Activated T-cell treated with anti-CD3 and anti-CD28 coated beads for 48 hours (primary cell): ENCODE results near the gene PIGS.
A peak's percentile ranks its signal among the peaks of the same experiment; 100 is the strongest.
"Not testable (repeated sequence)": the region's sequence is repeated elsewhere in the genome, so short reads cannot be mapped to it uniquely, and the experiment has no call there.

ENCODE experiments used
- DNase-seq: peaks from one replicate; pipeline ENCODE4 v3.0.0-alpha.2; 2020; ENCODE audit warnings: low read depth

PIGS gene

DNA sequence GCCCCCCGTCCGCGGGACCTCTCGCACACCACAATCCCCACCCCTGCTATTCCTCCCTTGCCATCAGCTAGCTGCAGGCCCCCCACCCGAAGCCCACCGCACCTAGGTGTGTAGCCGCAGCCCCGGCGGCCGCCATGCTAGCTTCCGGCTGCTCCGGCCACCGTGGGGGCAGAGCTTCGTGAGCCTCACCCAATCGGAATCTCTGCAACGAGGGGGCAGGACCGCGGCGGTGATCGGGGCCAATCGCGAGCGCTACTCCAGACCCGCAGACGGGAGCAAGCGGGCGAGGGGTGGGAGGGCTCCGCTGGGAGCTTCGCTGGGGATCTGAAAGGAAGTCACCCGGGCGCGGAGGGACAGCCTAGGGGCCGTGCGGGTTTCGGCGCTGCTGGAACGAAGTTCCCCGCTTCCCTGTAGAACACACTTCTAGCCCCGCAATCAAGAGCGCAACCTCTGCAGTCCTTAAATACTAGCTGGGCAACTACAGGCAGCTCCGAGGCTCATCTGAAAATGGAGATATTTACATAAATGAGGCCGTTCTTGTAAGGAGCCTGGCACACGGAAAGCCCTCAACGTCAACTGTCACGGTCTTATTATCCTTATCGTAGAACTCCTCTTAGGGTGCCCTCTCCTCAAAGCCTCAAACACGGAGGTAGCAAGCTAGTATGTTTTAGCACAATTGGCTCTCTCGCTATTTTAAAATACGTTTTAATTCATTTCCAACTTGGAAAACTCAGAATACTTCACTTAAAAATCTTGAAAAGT lies at the start of gene PIGS:
PIGS (minus strand) TSS at position 164 of the 762 bp plus-strand sequence; CDS start at position 136, 28 bp downstream.
- peak; percentile 91 for DNase-seq

DNA sequence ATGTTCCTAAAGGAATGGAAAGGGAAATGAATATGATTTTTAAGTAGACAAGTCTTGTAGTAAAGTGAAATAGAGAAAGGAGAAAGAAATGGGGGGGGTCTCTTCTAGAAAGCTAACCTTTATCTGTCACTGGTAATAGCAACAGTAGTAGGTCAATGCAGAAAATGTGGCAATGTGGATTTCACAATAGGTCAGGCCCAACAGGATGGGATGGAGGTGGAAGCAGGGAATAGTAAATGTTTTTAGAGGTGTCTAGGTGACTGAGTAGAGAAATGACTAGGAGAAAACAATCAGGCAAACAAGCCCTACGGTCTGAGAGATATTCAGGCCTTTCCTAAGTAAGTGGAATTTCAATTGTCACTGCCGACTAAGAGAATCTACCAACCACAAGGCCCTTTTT lies 48.7 kb upstream of the PIGS start:
- no peak for DNase-seq

DNA sequence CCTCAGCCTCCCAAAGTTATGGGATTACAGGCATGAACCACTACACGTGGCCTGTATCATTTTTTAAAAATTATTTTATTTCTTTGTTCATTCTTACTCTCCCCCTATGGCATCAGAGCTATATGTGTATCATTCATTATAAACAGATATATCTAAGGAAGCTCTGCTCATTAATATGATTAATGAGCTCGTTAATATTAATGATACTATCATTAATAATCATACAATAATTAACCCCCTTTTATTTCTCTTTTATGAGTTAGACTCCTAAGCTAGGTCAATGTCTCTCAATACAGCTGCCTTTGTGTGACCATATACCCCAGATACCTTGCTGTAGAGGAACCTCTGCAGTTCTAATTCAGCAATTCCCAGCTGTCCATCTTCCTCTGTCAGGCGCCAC lies 47.1 kb upstream of the PIGS start:
- DNase-seq, result no peak

DNA sequence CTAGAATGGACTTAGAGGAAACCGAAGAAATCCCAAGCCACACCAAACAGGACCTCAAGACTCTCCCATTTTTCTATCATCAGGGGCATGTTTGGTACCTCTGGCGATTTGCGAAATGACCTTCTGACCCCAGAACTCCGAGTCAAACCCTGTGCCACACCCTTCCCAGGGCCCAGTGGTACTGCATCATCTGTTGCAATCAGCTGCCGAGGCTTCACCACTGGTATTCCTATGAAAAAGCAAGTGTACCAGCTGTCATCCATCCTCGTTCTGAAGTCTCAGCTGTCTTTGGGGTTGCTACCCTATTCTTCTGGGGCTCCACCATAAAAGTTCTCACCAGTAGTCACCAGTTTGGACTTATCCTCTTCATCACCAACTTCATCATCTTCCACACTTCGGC lies 45.0 kb upstream of the PIGS start:
- DNase-seq, result no peak

DNA sequence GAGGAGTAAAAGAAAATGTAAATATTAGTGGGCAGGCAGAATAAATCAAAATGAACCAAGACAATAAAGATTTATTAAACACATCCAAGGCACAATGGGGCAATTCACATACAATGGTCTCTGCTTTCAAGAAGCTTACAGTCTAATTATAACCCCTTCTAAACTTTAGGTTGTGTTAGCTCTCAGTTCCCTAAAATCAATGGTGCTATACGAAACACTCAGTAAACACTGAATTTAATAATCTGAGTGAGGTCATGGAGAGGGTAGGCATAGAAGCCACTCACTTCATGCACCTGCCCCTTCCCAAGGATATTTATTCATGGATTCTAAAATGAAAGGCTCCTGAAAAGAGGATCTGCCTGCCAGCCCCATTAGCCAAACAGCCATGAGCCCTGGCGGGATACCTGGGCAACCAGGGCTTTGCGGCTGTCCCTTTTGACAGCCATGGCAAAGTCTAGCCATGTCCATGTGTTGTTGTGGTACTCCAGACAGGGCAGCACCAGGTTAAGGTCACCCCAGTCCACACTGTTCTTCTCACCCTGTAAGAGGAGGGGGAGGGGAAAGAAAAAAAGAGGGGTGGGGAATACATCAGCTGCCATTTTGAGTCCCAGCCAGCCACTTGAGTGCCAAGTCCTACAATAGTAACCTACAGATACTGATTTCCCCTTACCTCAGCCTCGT lies 44.1 kb upstream of the PIGS start:
- no peak for DNase-seq

DNA sequence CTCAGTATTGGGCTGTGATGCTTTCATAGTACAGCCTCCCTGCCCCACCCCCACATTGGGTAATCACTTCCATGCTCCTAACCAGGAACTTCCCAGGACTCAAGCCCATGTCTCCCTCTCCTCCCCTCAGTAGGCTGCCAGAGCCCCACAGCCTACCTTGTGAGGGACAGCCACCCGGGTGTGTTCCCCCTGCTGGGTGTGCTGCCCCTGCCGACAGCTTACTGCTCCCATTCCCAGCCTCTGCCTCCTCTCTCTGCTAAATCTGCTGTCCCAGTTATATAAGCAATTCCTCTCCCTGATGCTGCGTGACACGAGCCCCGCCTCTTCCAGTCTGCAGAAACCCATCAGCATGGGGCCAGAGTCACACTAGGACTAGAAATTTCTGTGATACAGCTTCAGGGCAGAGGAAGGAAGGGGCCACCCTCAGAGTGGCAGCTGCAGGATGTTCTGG lies 42.6 kb upstream of the PIGS start, which contains the start of gene RSKR:
RSKR (minus strand) TSS at position 255 of the 451 bp plus-strand sequence; CDS start at position 231, 24 bp downstream.
- DNase-seq, result no peak

DNA sequence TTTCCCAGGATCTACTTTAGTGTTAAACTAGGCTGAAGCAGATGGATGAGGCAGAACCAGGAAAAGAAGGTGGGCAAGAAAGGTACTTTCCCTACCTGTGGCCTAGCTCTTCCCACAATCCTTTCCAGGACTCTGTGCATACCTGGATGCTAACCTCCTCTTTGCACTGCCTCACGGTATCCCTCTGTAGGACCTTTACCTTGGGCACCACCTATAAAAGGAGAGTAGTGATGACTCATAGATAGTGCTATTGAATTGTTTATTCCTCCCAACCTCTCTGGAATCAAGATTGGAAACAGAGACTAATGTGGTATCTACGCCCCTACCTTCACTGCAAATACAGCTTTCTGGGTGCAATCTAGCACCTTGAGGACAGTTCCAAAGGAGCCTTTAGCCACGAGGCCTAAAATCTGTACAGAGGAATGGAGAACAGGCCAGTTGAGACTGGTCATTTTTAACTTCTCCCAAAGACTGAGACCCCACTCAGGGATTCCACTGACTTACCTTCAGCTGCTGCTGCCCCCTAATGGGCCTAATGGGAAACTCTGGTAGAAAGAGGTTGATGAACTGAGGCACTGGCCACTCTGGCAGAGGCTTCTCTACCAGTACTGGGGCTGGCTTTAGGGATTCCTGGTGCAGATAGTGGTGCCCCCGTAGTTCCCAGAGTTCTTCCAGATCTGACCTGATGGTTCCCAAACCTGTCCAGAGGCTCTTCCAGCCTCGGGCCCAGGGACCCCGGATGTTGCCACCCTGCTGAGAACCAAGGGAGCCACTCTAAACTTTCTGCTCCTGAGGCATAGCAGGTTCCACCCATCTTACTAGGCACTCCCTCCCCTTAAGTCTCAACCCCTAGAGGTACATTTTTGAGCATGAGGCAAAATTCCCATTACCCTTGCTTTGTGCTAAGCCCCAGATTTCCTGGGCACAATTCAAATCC lies 41.9 kb upstream of the PIGS start:
- no peak for DNase-seq

DNA sequence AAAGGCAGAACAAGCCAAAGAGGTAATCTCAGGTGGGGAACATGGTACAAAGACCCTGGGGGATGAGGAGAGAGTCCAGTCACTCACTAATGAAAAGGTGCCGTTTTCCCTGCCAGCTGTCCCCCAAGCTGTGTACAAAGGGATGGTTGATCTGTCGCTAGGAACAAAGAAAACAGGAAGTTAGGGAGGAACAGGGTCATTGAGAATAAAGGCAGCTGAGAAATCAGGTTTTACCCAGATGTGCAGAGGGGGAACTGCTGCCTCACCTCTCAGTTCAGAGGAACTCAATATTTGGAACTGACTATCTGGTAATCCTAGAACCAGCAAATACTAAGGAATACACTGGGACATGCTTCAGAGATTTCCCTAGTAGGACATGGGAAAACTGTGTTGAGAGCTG lies 41.2 kb upstream of the PIGS start:
- DNase-seq, result no peak

DNA sequence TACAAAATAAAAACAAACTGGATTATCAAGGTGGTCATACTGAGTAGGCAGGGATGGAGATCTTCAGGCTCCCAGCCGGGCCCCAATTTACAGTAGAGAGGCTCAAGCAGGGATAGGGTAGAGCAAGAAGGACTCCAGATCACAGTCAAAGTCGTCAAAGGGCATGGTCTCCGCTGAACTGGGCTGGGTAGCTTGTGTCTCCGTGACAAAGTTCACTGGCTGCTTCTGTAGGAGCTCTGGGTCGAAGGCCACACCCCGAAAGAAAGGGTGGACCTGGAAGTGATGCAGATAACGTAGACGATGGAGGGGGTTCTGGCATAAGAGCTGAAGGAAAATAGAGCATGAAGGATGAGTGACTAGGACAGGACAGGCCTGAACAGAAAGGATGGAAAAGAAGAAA lies 39.1 kb upstream of the PIGS start:
- no peak for DNase-seq

DNA sequence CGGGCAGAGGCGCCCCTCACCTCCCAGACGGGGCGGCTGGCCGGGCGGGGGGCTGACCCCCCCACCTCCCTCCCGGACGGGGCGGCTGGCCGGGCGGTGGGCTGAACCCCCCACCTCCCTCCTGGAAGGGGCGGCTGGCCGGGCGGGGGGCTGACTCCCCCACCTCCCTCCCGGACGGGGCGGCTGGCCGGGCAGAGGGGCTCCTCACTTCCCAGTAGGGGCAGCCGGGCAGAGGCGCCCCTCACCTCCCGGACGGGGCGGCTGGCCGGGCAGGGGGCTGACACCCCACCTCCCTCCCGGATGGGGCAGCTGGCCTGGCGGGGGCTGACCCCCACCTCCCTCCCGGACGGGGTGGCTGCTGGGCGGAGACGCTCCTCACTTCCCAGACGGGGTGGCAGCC lies 32.7 kb upstream of the PIGS start:
- DNase-seq, result not testable (repeated sequence)

DNA sequence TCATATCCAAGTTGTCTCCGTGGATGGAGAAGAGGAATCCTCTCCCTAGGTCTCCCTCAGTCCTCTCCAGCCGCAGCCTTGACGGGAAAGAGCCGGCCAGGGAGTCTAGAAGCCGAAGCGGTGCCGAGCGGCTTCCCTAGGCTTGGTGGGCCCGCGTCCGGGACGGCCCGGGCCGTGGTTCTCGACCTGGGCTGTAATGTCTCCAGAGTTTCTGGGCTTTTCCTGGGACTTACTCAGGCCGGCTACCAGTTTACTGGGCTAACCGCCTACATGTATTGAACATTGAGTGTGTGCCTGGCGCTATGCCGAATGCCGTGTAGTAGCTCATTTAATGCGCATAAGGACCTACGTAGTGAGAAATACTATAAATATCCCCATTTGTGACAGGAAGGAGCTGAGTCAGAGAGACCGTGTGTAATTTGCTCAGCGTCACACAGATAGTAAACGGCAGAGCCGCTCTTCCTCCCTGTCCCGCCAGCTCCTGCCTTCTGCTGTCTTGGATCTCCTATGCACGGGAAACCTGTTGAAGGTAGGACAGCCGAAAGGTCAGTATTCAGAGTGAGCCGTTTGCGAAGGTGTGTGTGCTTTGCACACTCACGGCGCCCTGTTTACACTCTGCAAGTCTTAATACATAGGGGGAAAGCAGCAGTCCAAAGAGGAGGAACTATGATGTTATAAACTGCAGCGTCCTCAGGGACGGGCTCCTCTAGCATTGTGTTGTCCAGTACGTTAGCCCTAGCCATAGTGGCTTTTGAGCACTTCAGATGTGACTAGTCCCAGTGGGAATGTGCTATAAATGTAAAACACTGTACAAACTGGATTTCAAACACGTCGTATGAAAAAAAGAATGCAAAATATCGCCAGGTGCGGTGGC lies 28.2 kb upstream of the PIGS start:
- peak; percentile 64 for DNase-seq

DNA sequence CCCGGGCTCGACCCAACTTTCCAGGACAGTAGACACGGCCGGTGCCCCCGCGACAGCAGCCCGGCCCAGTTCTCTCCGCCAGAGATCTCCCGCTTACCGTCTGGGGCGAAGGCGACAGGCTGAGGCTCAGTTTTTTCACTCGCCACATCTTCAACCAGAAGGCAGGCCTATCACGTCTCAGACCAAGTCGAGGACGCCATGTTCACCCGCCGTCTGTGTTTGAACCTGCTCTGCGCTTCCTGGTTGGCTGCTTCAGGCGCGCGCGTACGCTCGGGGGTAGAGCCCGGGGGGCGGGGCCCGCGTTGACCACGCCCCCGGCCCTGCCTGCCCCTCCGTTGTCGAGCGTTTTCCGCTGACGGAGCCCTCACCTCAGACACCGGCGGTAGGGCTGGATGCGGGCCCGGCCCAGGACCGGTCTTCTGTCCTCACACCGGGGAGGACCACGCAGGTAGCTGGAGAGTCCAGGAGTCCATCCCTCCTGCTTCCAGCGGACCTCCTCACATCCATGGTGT lies 27.5 kb upstream of the PIGS start, which contains the start of gene SPAG5:
SPAG5 (minus strand) TSS at position 227 of the 512 bp plus-strand sequence; CDS start at position 148, 79 bp downstream.
- DNase-seq, result peak; percentile 95

DNA sequence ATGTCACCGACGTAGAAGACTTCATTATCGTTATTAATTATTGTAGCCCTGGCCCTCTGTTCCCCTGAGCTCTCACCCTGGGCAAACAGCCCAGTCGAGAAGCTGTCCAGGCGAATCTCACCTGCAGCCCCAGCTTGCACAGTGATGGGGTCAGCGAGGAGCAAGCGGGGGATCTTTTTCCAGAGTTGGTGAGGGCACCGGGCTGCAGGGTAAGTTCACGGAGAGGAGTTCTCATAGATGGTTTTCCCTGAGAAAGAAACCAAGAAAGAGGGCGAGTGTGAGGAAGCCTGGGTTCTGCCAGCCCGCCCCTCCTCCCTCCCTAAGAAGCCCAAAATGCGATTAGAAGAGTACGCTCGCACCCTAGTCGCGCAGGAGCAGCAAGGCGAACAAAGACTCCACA lies 27.1 kb upstream of the PIGS start:
- no peak for DNase-seq

DNA sequence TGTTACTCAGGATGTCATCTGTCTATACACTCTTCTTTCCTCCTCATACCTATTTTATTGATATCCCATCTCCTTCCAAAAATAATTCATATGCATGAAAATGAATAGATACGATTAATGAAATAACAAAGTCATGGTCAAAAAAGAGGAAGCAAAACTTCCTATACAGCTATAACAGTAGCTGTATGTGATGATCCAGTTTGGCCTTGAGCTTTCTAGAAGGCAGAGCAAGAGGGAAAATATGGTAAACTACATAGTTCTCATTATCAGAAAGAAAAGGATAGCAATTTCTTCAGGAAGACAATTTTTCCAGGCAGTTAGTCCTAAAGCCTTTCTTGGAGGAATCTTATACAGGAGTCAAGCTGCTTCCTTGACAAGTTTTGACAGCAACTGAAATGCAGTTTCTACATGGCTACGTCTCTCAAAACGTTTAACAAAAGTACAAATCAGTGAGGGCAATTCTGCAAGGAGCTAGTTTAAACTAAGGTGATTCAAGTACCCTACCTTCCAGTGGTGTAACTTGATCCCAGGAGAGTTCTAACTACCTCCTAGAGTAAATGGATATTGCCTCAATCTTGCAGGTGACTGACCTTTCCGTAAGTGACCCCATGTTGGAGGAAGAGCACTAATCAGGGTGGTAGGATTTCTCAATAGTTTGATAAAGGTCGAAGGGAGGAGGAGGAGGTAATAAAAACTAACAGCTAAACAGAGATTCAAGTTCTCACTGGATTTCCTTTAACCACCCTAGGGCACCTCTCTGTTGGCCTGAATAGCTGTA lies 26.5 kb upstream of the PIGS start:
- no peak for DNase-seq

DNA sequence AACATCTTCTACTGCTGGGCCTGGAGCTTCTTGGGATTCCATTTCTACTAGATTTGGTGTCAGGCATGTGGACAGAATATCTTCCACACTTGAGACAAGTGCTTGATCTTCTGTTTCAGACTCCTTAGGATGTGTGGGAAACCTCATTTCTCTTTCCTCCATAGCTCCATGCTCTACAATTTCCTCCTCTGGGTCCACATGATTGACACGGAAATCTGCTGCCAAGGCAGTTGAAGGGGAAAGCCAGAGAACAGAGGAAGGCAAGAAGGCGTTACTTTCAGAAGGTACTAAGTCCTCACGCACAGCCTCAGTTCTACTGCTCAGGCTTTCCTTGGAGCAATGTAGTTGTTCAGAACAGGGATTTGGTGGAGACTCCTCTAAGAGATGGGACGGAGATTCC lies 20.9 kb upstream of the PIGS start:
- no peak for DNase-seq

DNA sequence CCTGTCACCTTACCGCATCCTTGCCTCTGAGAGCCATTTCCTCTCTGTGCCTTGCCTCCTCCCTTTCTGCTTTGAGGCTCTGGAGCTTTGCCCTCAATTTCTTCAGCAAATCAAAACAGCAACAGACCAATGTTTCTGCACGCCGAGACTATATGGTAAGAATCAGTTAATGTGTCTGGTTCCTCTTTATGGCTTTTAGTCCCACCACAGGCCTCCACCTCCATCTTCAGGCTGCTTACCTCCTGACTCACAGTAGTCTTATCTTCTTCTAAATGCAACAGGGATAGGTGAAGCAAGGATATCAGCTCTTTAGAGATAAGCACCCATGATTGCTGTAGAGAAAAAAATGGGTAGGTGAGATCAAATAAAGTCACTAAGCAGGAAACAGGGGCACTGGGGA lies 14.5 kb upstream of the PIGS start:
- DNase-seq, result no peak

DNA sequence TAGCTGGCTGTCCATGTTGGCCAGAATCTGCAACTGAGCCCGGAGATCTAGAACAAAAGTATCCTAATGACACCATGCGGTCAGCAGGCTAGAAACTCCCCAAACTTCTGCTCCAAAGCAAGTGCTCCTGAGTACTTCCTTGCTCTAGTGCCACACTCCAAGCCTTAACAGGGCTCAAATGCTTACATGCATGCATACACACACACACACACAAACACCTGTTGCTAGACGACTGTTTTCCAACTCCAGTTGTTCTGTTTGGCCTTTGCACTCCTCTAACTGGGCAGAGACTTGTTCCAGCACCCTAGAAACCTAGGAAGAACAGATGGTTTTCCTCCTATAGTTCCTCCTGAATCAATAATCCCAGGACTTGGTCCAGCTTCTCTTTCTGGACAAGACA lies 13.1 kb upstream of the PIGS start:
- no peak for DNase-seq

DNA sequence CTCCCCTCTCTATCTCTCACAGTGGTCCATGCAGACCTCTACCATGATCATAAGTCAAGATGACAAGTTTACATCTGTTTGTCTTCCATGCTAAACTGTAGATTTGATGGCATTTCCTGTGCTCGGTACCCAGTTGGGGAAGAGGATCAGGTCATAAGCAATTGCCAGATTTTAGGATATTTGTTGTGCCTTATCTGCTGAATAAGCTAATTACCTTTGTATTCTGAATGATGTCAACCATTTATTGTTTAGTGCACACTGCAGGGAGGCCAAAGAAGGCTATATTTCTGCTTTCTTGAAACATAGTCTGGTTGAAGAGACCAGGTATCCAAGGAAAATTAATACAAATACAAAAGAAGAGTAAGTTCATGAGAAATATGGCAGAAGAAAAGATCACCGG lies 11.2 kb upstream of the PIGS start:
- no peak for DNase-seq

DNA sequence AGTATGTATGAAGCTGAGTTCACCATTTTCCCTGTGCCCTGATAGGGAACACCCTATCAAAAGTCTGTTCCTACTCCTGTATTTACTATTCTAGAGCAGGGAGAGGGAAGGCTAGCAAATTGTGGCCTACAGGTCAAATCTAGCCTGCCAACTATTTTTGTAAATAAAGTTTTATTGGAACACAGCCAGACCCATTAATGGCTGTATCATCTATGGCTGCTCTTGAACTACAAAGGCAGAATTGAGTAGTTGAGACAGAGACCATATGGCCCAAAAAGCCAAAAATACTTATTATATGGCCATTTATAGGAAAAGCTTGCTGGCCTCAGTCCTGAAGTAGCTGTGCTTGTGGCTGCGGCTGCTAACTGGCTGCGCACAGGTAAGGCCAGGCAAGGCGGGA lies 9.6 kb upstream of the PIGS start:
- no peak for DNase-seq

DNA sequence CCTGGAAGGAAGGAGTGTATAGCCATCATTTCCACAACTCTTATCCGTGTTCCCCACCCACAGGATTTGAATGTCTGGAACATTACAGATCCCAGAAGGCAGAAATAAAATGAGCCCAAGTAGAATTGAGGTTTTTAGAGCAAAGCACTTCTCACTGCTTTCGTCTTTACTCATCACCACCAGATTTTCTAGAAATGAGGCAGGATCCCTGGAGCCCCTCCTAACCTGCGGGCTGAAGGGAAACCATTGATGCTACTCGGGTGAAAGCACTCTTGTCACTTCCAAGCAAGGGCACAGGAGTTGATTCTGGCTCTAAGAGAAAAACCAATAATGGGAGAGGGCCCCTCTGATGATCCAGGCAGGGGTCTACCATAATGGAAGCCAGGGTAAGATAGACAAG lies 8.2 kb upstream of the PIGS start:
- DNase-seq, result peak; percentile 28
